ENCODE results near the gene ZNF547.

DNA sequence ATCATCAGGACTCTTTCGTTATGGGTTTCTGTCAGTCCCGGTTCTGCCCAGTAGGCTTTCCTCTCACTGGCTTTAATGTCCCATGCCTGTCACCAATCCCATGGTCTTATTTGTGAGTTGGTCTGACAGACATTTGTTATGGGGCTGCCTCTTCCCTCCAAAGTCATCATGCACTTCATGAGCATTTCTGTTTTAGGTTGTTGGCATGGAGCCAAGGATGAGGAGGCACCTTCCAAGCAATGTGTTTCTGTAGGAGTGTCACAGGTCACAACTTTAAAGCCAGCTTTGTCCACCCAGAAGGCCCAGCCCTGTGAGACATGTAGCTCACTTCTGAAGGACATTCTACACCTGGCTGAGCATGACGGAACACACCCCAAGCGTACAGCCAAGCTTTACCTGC, 56.1 kb downstream of the ZNF547 start:
- no peak for TF ChIP-seq YY1 (tag by site-specific recombination; IDR thresholded peaks at IDR 0.05)
- TF ChIP-seq SCRT1 (tag by site-specific recombination; IDR thresholded peaks at IDR 0.05; ENCODE audit: borderline replicate concordance), result no peak
- TF ChIP-seq ZNF660 (tag by site-specific recombination; IDR thresholded peaks at IDR 0.05), result no peak
- TF ChIP-seq, protein P1, sequence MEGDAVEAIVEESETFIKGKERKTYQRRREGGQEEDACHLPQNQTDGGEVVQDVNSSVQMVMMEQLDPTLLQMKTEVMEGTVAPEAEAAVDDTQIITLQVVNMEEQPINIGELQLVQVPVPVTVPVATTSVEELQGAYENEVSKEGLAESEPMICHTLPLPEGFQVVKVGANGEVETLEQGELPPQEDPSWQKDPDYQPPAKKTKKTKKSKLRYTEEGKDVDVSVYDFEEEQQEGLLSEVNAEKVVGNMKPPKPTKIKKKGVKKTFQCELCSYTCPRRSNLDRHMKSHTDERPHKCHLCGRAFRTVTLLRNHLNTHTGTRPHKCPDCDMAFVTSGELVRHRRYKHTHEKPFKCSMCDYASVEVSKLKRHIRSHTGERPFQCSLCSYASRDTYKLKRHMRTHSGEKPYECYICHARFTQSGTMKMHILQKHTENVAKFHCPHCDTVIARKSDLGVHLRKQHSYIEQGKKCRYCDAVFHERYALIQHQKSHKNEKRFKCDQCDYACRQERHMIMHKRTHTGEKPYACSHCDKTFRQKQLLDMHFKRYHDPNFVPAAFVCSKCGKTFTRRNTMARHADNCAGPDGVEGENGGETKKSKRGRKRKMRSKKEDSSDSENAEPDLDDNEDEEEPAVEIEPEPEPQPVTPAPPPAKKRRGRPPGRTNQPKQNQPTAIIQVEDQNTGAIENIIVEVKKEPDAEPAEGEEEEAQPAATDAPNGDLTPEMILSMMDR (tag by site-specific recombination; IDR thresholded peaks at IDR 0.05), result no peak
- TF ChIP-seq, protein P2, sequence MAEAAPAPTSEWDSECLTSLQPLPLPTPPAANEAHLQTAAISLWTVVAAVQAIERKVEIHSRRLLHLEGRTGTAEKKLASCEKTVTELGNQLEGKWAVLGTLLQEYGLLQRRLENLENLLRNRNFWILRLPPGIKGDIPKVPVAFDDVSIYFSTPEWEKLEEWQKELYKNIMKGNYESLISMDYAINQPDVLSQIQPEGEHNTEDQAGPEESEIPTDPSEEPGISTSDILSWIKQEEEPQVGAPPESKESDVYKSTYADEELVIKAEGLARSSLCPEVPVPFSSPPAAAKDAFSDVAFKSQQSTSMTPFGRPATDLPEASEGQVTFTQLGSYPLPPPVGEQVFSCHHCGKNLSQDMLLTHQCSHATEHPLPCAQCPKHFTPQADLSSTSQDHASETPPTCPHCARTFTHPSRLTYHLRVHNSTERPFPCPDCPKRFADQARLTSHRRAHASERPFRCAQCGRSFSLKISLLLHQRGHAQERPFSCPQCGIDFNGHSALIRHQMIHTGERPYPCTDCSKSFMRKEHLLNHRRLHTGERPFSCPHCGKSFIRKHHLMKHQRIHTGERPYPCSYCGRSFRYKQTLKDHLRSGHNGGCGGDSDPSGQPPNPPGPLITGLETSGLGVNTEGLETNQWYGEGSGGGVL (tag by site-specific recombination; IDR thresholded peaks at IDR 0.05), result no peak
- TF ChIP-seq ZNF529 (tag by site-specific recombination; IDR thresholded peaks at IDR 0.05; ENCODE audit: insufficient replicate concordance), result no peak
- no peak for TF ChIP-seq ZNF133 (tag by site-specific recombination; IDR thresholded peaks at IDR 0.05)
- TF ChIP-seq ZNF747 (tag by site-specific recombination; IDR thresholded peaks at IDR 0.05), result no peak
- TF ChIP-seq ZNF791 (tag by site-specific recombination; IDR thresholded peaks at IDR 0.05), result no peak
- TF ChIP-seq, protein P3, sequence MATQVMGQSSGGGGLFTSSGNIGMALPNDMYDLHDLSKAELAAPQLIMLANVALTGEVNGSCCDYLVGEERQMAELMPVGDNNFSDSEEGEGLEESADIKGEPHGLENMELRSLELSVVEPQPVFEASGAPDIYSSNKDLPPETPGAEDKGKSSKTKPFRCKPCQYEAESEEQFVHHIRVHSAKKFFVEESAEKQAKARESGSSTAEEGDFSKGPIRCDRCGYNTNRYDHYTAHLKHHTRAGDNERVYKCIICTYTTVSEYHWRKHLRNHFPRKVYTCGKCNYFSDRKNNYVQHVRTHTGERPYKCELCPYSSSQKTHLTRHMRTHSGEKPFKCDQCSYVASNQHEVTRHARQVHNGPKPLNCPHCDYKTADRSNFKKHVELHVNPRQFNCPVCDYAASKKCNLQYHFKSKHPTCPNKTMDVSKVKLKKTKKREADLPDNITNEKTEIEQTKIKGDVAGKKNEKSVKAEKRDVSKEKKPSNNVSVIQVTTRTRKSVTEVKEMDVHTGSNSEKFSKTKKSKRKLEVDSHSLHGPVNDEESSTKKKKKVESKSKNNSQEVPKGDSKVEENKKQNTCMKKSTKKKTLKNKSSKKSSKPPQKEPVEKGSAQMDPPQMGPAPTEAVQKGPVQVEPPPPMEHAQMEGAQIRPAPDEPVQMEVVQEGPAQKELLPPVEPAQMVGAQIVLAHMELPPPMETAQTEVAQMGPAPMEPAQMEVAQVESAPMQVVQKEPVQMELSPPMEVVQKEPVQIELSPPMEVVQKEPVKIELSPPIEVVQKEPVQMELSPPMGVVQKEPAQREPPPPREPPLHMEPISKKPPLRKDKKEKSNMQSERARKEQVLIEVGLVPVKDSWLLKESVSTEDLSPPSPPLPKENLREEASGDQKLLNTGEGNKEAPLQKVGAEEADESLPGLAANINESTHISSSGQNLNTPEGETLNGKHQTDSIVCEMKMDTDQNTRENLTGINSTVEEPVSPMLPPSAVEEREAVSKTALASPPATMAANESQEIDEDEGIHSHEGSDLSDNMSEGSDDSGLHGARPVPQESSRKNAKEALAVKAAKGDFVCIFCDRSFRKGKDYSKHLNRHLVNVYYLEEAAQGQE (tag by site-specific recombination; IDR thresholded peaks at IDR 0.05), result no peak
- TF ChIP-seq ZNF19 (tag by site-specific recombination; IDR thresholded peaks at IDR 0.05; ENCODE audit: low read depth), result no peak
- TF ChIP-seq ZNF76 (tag by site-specific recombination; IDR thresholded peaks at IDR 0.05; ENCODE audit: borderline replicate concordance, low read depth), result no peak

Data from HEK293 (cell line).